Choroid plexus epithelial cell (primary cell): ENCODE data around the gene SULT1C4.

Experiments used
- DNase-seq: peaks from one replicate; pipeline ENCODE4 v3.0.0-alpha.2; 2010; ENCODE audit warnings: low read depth
- H3K4me3 ChIP-seq: 2 replicates; pipeline ENCODE4 v1.5.1; 2011; ENCODE audit warnings: low read depth, mild to moderate bottlenecking, control low read depth, low read length, moderate library complexity
- TF ChIP-seq, protein P1 (sequence below): conservative IDR thresholded peaks from 2 replicates; pipeline ENCODE4 v1.5.1; 2011; ENCODE audit warnings: low read depth, mild to moderate bottlenecking, control low read depth, inconsistent platforms, low read length, moderate library complexity

SULT1C4 gene

GRCh38 chr2:108377815-108378630 is at the start of gene SULT1C4:
TSS of gene SULT1C4 (plus strand) at chr2:108377954. CDS start at chr2:108378338, 384 bp downstream.
- TF ChIP-seq, protein P1, sequence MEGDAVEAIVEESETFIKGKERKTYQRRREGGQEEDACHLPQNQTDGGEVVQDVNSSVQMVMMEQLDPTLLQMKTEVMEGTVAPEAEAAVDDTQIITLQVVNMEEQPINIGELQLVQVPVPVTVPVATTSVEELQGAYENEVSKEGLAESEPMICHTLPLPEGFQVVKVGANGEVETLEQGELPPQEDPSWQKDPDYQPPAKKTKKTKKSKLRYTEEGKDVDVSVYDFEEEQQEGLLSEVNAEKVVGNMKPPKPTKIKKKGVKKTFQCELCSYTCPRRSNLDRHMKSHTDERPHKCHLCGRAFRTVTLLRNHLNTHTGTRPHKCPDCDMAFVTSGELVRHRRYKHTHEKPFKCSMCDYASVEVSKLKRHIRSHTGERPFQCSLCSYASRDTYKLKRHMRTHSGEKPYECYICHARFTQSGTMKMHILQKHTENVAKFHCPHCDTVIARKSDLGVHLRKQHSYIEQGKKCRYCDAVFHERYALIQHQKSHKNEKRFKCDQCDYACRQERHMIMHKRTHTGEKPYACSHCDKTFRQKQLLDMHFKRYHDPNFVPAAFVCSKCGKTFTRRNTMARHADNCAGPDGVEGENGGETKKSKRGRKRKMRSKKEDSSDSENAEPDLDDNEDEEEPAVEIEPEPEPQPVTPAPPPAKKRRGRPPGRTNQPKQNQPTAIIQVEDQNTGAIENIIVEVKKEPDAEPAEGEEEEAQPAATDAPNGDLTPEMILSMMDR, result peak; percentile 12
- DNase-seq, result peak; percentile 66
- H3K4me3 ChIP-seq, result peak within 1 kb of the TSS; percentile 39

GRCh38 chr2:108329771-108330170 is 48.0 kb upstream of the SULT1C4 start:
- TF ChIP-seq, protein P1, result no peak
- no peak overlapping the region for H3K4me3 ChIP-seq
- no peak for DNase-seq

DNA sequence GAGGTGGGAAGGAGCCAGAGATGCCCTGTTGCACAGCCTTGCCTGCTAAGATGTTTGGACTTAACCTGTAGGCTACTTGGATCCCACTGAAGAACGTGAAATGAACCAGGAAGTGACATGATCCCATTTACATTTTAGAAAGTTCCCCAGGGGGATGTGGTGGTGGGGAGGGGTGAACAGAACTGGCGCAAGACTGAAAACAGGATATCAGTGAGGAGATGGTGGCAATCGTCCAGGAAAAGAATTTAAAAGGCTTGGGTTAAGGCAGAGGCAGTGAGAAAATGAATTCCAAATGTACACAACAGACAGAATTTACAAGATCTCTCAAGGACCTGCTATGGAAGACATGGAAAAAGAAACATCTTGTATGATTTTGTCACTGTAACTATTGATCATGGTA is 46.8 kb upstream of the SULT1C4 start:
- H3K4me3 ChIP-seq, result no peak overlapping the region
- peak; percentile 75 for DNase-seq
- TF ChIP-seq, protein P1, result no peak

DNA sequence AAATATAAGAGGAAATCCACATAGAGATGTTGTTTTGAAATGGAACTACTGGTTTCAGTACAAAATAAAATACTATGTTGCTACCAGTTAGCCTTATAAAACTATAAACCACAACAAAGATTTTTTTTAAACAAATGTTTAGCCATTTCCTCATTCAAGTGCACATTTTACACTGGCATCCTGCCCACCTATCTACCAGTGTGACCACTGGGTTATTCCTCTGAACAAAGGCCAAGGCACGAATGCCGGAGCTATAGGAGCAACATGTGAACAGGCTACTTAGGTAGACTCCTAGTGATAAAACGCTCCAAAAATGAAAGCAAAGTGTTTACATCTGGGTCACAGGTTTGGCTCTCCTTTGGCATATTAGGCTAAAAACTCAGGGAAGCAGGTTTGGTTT is 31.8 kb upstream of the SULT1C4 start:
- DNase-seq, result no peak
- no peak overlapping the region for H3K4me3 ChIP-seq
- TF ChIP-seq, protein P1, result no peak

- TF ChIP-seq, protein P1, result no peak
- no peak overlapping the region for H3K4me3 ChIP-seq
- no peak for DNase-seq
Measured at GRCh38 chr2:108346827-108347226, 30.9 kb upstream of the SULT1C4 start.

DNA sequence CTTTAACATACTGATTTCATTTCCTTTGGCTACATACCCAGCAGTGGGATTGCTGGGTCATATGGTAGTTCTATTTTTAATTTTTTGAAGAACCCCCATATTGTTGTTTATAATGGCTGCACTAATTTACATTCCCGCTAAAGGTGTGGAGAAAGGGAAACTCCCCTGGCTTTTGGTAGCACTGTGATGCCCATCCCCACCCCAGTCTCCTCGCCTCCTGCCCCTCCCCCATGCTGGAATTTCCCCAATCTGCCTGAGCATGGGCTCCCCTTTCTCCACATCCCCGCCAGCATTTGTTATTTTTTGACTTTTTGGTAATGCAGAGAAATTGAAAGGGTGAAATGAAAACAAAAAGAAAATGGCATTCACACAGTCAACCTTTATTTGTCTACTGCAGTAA is 30.0 kb upstream of the SULT1C4 start:
- H3K4me3 ChIP-seq, result no peak overlapping the region
- TF ChIP-seq, protein P1, result no peak
- DNase-seq, result no peak
